ENCODE data around the gene KRTAP5-3.

The KRTAP5-3 gene

GRCh38 chr11:1574238-1574932 is 33.9 kb downstream of the KRTAP5-3 start:
- H3K4me3 ChIP-seq (ENCODE audit: low read depth, low read length) = no peak overlapping the region
- DNase-seq (ENCODE audit: low read depth) = no peak
- TF ChIP-seq, protein P1, sequence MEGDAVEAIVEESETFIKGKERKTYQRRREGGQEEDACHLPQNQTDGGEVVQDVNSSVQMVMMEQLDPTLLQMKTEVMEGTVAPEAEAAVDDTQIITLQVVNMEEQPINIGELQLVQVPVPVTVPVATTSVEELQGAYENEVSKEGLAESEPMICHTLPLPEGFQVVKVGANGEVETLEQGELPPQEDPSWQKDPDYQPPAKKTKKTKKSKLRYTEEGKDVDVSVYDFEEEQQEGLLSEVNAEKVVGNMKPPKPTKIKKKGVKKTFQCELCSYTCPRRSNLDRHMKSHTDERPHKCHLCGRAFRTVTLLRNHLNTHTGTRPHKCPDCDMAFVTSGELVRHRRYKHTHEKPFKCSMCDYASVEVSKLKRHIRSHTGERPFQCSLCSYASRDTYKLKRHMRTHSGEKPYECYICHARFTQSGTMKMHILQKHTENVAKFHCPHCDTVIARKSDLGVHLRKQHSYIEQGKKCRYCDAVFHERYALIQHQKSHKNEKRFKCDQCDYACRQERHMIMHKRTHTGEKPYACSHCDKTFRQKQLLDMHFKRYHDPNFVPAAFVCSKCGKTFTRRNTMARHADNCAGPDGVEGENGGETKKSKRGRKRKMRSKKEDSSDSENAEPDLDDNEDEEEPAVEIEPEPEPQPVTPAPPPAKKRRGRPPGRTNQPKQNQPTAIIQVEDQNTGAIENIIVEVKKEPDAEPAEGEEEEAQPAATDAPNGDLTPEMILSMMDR (IDR thresholded peaks at IDR 0.05; ENCODE audit: low read depth, low read length, missing control alignments) = peak; percentile 80

DNA sequence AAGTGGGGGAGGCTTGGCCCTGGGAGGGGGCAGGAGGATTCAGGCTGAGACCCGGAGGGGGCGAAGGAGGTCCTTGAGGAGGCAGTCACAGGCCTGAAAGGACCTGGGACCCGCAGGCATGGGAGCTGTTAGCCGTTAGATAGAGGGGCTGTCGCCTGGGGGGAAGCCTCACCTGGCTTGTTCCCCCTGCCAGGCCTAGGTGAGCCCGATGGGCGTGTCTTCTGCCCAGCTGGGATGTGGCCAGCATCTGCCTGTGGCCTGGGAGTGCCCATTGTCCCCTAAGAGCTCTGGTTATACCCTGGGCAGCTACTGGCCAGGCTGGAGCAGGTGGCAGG is 34.4 kb downstream of the KRTAP5-3 start:
- TF ChIP-seq, protein P1 (IDR thresholded peaks at IDR 0.05; ENCODE audit: low read depth, low read length, missing control alignments) = no peak
- H3K4me3 ChIP-seq (ENCODE audit: low read depth, low read length) = no peak overlapping the region
- DNase-seq (ENCODE audit: low read depth) = no peak

DNA sequence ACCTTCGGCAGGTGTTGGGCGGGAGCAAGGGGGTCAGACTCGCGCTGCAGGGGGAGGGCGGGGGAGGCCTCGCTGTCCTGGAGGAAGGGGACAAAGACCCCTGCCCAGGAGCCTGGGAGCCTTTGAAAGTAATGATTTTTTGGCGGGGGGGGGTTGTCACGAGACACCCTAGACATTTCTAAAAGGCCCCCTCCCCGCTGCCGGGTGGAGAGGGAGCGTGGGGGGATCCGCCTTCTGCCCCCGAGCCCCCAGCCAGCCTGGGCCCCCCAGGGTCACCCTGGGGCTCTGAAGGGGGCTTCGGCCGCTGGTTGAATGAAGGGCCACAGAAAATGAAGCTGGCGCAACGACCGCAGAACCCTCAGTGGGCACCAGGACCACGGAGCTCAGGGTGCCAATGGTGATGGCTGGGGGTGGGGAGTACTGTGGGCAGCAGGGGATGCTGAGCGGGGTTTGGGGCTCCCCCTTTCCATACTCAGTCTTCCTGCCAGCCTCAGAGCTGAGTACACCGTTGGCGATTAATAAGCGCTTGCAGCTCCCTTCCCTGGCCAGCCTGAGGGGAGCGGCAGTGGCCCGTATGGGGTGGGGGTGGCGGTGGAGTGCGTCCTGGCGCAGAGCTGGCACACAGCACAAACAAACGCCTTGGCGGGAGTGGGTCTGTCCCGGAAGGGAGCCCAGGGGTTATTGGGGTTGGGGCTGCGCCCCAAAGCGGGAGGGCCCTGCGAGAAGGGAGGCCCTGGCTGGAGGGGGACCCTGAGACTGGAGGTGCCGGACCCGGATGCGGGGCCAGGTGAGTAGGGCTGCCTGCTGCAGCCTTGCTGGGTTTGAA is 35.0 kb downstream of the KRTAP5-3 start:
- no peak overlapping the region for H3K4me3 ChIP-seq (ENCODE audit: low read depth, low read length)
- DNase-seq (ENCODE audit: low read depth) = no peak
- TF ChIP-seq, protein P1 (IDR thresholded peaks at IDR 0.05; ENCODE audit: low read depth, low read length, missing control alignments) = no peak

DNA sequence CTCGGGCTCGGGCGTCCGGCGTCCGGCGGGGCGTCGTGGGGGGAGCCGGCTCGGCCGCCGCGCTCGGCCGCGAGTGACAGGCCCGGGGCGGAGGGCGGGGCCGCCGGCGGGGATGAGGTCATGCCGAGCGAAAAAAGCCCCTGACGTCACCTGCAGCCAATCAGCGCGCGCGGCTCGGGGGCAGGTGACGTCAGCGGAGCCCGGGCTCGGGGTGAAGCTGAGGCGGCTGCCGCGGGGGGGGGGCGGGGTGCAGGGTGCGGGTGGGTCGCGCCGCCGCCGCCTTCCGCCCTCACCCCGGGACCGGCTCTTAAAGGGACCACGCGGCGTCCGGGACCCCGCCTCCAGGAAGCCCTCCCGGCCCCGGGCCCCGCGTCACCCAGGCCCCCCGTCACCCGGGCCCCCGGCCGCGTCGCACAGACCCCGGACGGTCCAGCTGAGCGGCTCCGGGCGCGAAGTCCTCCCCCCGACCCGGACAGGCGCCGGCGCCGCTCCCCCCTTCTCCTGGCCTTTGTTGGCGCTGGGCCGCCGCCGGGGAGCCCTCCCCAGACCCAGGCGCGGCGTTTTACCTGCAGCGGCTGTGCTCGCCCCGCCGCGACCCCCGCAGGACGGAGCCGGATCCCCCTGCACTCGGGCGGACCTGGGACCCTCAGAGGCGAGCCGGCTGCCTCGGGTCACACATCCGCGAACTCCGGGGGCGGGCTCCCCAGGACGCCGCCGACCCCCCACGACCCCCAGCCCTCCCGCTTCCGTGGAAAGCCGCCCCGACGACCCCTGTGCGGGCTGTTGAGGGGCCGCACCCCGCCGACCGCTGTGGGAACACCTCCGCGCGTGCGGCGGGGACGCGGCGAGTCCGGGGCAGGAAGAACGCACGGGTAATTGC is 35.8 kb downstream of the KRTAP5-3 start, which contains the start of gene DUSP8:
Gene DUSP8 (minus strand): TSS at position 75 of the 880 bp plus-strand sequence. CDS start 6,445 bp downstream, outside the sequence.
- DNase-seq (ENCODE audit: low read depth) = no peak
- TF ChIP-seq, protein P1 (IDR thresholded peaks at IDR 0.05; ENCODE audit: low read depth, low read length, missing control alignments) = no peak
- peak within 1 kb of the TSS; percentile 36 for H3K4me3 ChIP-seq (ENCODE audit: low read depth, low read length)

GRCh38 chr11:1571760-1572196 is 36.5 kb downstream of the KRTAP5-3 start:
- DNase-seq (ENCODE audit: low read depth) = no peak
- H3K4me3 ChIP-seq (ENCODE audit: low read depth, low read length) = no peak overlapping the region
- TF ChIP-seq, protein P1 (IDR thresholded peaks at IDR 0.05; ENCODE audit: low read depth, low read length, missing control alignments) = no peak

GRCh38 chr11:1570896-1571759 is 37.1 kb downstream of the KRTAP5-3 start:
- DNase-seq (ENCODE audit: low read depth) = no peak
- no peak overlapping the region for H3K4me3 ChIP-seq (ENCODE audit: low read depth, low read length)
- TF ChIP-seq, protein P1 (IDR thresholded peaks at IDR 0.05; ENCODE audit: low read depth, low read length, missing control alignments) = no peak

Measured in GM12864 (cell line).